GM15510 (cell line): ENCODE results near the gene YRDC.
A peak's percentile ranks its signal among the peaks of the same experiment; 100 is the strongest.

ENCODE experiments used
- POLR2A ChIP-seq: IDR thresholded peaks from 3 replicates; pipeline ENCODE4 v1.6.1; 2011; ENCODE audit warnings: borderline replicate concordance; ENCODE audit not compliant: insufficient read length; ENCODE audit errors: extremely low read depth

The YRDC gene

GRCh38 chr1:37794372-37795339 lies 13.4 kb downstream of the YRDC start:
- TF ChIP-seq POLR2A: no peak

DNA sequence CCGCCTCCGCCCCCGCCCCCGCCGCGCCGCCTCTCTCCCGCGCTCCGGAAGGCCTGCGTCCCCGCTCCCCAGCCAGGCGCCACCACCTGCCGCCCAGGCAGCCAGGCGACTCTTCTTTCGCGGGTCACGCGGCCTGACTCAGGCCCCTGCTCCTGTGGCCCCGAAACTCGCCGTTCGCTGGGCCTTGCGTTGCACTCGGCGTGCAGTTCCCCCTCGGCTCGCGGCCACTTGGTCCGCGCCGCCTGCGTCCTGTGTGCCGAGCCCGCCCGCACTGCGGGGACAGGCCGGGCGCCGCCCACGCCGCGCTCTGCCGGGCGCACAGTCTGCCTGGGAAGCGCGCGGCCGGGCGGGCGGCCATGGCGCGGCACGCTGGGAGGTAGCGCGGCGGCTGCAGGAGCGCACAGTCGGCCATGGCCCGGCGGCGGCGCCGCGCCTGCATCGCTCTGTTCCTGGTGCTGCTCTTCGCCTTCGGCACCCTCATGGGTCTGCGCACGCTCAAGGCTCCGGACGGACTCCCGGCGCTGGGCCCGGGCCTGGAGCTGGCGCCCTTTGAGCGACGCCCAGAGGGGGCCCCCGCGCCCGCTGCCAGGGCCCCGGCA lies 14.1 kb downstream of the YRDC start, which contains the start of gene MANEAL:
TSS of gene MANEAL (plus strand) at position 75 of the 599 bp plus-strand sequence. CDS start at position 411, 336 bp downstream.
- peak; percentile 60 for TF ChIP-seq POLR2A

DNA sequence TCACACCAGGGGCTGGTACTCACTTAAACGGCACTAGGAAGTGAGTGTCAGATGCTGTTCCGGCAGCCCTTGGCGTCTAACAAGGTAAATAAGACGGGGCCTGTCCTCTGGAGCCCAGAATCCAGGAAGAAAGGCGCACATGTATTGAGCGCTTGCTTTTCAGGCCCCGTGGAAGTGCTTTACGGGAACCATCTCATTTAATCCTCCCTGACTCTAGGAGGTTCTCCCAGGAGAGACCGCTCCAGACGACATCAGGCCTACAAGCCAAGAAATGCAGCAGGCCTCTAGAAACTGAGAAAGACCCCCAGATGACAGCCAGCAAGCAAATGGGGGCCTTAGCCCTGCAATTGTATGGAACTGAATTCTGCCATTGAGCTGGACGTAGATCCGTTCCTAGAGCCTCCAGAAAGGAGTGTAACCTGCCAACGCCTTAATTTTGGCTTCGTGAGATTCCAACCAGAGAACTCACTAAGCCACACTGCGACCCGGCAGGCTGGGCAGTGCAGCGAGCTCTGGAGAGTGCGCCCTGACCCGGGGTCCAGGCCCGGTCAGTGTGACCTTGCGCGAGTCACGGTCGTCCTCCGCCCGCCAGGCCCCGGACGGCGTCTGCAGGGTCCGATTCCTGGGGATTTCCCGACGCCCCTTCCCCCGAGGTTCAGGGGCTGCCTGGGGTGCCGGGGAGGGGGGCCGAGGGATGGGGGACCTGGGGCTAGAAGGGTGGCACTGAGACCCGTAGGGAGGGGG lies 14.9 kb downstream of the YRDC start:
- no peak for TF ChIP-seq POLR2A

- no peak for TF ChIP-seq POLR2A
Measured at GRCh38 chr1:37782491-37782890, 25.5 kb downstream of the YRDC start.

DNA sequence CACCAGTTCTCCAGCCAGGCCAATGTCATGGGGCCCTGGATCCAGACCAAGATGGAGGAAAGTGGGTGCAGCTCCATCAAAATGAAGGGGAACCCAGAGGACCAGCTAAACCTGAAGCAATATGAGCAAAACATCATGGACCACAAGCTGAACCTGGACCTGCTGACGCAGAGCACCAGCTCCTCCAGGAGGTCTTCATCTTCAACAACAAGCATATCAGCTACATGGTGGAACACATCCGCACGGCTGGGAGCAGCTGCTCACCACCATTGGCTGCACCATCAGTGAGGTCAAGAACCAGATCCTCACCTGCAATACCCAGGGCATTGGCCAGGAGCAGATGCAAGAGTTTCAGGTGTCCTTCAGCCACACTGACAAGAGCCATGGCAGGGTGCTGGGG lies 29.4 kb downstream of the YRDC start:
- TF ChIP-seq POLR2A: no peak

DNA sequence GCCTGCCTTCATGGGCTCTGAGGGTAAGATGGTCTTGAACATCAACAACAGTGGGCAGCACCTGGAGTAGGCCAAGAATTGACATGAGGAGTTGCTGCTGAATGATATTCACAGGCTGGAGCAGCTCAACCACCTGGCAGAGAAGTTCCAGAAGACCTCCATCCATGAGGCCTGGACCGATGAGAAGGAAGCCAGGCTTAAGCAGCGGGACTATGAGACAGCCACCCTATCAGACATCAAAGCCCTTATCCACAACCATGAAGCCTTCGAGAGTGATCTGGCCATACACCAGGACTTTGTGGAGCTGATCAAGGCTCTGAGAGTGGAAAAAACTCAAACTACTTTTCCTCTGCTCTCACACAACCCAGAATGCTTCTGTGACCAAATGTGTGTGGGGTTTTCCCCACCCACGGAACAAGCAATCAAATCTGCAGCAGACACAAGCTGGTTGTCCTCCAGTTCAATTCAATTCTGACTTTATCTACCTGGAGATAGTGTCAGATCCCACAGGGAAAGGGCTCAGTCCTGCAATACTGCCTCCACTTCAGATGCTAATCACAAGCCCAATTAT lies 31.0 kb downstream of the YRDC start:
- TF ChIP-seq POLR2A: no peak

- no peak for TF ChIP-seq POLR2A
Measured at GRCh38 chr1:37767488-37767887, 40.5 kb downstream of the YRDC start.

GRCh38 chr1:37765916-37766664 lies 41.9 kb downstream of the YRDC start:
- TF ChIP-seq POLR2A: no peak

DNA sequence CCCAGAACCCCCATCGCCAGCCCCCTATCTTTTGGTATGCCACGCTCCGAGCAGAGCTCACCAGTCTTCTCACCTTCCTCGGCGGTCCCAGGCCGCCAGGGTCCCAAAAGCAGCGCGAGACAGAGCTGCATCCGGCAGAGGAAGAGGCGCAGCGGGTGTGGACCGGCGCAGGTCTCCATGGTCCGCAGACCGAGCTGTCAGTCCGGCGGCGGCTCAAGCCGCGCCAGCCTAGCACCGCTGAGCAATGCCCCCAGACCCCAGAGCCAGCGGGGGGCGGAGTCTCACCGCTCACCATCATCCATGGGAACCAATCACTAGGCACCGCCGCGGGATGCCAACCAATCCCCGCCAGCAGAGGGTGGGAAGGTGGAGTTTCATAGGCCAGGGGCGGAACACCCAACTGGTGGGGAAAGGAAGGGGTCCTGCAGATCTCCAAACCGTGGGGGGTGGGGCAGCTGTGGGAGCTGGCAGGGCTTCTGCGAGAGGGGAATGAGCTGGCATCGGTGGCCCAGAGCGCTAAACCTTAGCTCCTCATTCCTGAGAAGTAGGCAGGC lies 43.0 kb downstream of the YRDC start, which contains the start of gene EPHA10:
TSS of gene EPHA10 (minus strand) at position 233 of the 554 bp plus-strand sequence. CDS start at position 179, 54 bp downstream.
- TF ChIP-seq POLR2A: no peak

DNA sequence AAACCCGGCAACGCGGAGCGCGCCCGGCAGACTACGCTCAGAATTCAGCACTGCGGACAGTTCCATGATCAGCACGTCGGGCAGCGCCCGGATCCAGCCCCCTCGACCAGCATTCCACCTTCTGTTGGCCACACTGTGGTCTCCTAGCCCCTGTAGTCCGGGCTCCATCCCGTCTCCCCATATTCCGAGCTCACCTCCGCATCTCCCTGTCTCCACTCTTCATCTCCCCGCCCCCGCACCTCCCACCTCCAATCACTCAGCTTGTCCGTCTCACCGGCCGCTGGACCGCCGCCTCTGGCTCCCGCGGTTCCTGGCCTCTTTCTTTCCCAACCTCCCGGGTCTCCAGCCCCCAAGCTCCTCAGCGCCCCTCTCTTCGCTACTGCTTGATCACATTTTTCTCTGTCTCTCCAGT lies 43.6 kb downstream of the YRDC start:
- TF ChIP-seq POLR2A: no peak

GRCh38 chr1:37763791-37764413 lies 44.1 kb downstream of the YRDC start:
- TF ChIP-seq POLR2A: no peak

DNA sequence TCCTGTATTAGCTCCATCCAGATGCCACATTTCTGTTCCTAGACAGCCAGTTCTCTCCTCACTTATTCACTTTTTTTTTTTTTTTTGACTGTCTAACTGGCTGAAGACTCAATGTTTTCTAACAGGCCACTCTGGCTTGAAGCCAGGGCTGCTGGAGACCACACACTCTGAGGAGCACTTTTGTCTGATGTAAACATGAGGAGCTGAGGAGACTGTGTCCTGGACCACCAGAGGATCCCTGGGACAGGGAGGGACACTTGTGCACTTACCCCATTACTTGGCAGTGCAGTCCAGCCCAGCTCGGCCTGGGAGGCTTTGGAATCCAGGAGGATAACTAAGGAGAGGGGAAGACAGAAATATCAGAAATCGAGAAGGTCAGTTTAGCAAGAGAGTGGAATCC lies 45.5 kb downstream of the YRDC start:
- TF ChIP-seq POLR2A: no peak

DNA sequence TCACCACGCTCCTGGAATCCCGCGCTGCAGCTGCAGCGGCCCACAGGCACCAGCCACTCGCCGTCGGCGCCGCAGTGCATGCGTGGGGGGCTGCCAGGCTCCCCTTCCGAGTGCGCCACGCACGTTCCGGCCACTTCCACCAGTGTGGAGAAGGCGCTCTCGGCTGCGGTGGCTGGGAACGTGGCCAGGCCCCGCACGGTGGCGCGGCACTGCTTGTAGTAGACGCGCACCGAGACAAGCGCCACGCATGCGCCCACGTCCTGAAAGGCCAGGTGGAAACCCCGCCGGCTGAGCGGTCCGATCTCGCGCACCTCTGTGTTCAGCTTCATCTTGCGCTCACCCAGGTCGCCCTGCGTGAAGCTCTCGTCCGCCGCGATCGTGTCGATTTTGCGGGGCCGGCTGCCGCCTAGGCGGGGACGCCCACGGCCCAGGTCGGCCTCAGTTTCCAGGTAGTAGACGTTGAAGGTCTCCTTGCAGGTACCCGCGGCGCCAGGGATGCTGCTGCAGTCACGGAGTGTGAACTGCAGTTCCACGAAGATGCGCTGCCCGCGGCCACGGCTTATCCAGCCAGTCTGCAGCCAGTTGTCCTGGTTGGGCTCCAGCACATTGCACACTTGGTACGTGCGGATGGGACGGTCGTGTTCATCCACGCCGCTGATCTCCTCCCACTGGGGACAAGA lies 46.5 kb downstream of the YRDC start:
- no peak for TF ChIP-seq POLR2A
